IPS-18a (cell line): ENCODE results near the gene CYP4F2.
"Not testable (repeated sequence)": the region's sequence is repeated elsewhere in the genome, so short reads cannot be mapped to it uniquely, and the experiment has no call there.

Experiments
- H3K27ac ChIP-seq: one replicate; pipeline ENCODE4 v1.5.1; 2013; ENCODE audit warnings: low read length
- H3K27me3 ChIP-seq: one replicate; pipeline ENCODE4 v1.6.1; 2013; ENCODE audit warnings: mild to moderate bottlenecking, low read length; ENCODE audit not compliant: control insufficient read depth, insufficient read depth
- H3K36me3 ChIP-seq: one replicate; pipeline ENCODE4 v1.6.1; 2013; ENCODE audit warnings: low read depth, low read length; ENCODE audit not compliant: control insufficient read depth
- H3K4me1 ChIP-seq: one replicate; pipeline ENCODE4 v1.6.1; 2013; ENCODE audit warnings: low read depth, low read length; ENCODE audit not compliant: control insufficient read depth
- H3K4me3 ChIP-seq: one replicate; pipeline ENCODE4 v1.5.1; 2013; ENCODE audit warnings: low read length
- H3K9ac ChIP-seq: one replicate; pipeline ENCODE4 v1.6.1; 2013; ENCODE audit warnings: mild to moderate bottlenecking, low read length, moderate library complexity
- H3K9me3 ChIP-seq: one replicate; pipeline ENCODE4 v1.6.1; 2013; ENCODE audit warnings: low read depth, low read length; ENCODE audit not compliant: control insufficient read depth

Gene CYP4F2

DNA sequence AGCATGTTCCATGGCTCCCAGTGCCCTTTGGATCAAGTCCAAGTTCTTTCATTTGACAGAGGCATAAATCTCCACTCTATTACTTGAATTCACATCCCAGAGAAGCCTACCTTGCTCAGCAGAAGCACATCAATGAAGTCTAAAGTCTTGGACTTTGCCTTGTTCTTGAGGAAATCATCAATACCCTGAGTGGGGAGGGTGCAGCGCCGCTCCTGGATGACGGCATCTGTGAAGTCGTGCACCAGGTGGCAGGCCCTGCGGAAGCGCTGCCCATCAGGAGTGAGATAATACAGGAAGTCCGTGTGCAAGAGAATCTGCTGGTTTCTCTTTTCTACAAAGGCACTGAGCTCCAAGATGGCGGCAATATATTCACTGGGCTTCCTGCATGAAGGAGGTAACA lies 25.8 kb upstream of the CYP4F2 start:
- H3K27me3 ChIP-seq = no peaks in the 10 kb centered on the region
- no peak overlapping the region for H3K27ac ChIP-seq
- no peaks in the 10 kb centered on the region for H3K4me1 ChIP-seq
- no peak overlapping the region for H3K9ac ChIP-seq
- no peaks in the 10 kb centered on the region for H3K36me3 ChIP-seq
- H3K4me3 ChIP-seq = no peak overlapping the region
- peaks cover 66% of the 10 kb centered on the region for H3K9me3 ChIP-seq

DNA sequence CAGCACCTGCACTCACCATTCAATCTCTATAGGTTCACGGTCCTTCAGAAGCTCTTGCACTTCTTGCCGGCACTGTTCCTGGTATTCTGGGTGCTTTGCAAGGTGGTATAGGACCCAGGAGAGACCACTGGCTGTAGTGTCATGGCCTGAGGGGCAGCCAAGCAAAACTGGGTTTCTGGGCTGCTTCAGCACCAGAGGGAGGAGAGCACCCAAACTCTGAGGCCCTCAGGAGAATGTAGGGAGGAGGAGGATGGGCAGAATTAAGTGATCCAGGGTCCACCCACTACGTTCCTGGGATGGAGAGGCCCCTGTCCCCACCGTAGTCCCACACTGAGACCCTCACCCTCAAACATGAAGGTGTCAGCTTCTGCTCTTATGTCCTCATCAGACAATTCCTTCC lies 24.1 kb upstream of the CYP4F2 start:
- H3K9ac ChIP-seq = no peak overlapping the region
- no peaks in the 10 kb centered on the region for H3K27me3 ChIP-seq
- peaks cover 67% of the 10 kb centered on the region for H3K9me3 ChIP-seq
- no peaks in the 10 kb centered on the region for H3K4me1 ChIP-seq
- no peak overlapping the region for H3K27ac ChIP-seq
- H3K36me3 ChIP-seq = no peaks in the 10 kb centered on the region
- H3K4me3 ChIP-seq = no peak overlapping the region

DNA sequence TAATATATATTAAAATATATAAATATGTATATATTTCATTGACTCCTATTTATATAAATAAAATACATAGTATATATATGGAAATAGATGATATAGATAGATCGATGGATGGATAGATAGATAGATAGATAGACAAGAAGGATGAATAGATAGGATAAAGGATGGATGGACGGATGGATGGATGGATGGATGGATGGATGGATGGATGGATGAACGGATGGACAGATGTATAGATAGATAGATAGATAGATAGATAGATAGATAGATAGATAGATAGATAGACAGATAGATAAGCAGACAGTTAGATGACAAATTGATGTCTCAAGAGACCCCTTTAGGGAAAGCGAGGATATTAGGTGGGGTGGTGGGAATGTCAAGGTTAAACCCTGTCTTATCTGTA lies 21.4 kb upstream of the CYP4F2 start:
- Histone ChIP-seq H3K27me3 (no peaks in the 10 kb centered on the region), H3K4me3 (no peak overlapping the region), H3K9ac (no peak overlapping the region), H3K9me3 (peaks cover 64% of the 10 kb centered on the region), H3K4me1 (no peaks in the 10 kb centered on the region), H3K36me3 (no peaks in the 10 kb centered on the region), H3K27ac (no peak overlapping the region)

DNA sequence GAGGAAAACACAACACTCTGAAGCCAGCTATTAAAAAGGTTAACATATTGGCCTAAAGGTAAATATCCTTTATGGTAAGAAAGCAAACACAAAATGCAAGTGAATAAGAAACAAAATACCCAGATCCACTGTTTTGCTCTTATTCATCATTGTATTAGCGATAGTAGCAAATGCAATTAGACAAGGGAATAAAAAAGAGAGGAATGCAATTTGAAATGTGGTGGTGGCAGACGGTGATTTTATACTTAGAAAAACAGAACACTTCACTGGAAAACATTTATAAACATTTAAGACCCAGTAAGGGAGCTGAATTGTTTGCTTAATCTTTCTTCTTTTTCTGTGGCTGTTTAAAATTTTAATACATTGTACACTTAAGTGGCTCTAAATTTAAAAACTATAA lies 17.2 kb upstream of the CYP4F2 start:
- Histone ChIP-seq H3K4me1 (no peaks in the 10 kb centered on the region), H3K36me3 (no peaks in the 10 kb centered on the region), H3K4me3 (no peak overlapping the region), H3K9me3 (peaks cover 46% of the 10 kb centered on the region), H3K9ac (no peak overlapping the region), H3K27ac (no peak overlapping the region), H3K27me3 (no peaks in the 10 kb centered on the region)

DNA sequence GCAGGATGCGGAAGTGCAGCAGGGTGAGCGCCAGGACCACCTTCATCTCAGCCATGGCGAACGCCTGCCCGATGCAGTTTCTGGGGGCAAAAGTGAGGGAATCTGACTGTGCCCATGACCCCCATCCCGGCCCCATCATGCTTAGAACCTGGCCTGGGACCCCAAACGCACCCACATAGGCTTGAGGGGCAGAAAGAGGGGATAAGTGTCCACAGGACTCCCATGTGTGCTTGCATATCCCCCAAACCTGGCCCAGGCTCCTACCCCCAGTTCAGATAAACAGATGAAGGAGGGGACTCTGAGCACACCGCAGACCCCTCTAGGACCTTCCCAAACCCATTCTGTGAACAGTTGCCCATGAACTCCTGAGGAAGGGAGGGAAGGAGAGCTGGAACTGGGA lies 16.0 kb upstream of the CYP4F2 start:
- H3K27ac ChIP-seq = no peak overlapping the region
- no peak overlapping the region for H3K4me3 ChIP-seq
- no peak overlapping the region for H3K9ac ChIP-seq
- H3K36me3 ChIP-seq = no peaks in the 10 kb centered on the region
- peaks cover 40% of the 10 kb centered on the region for H3K9me3 ChIP-seq
- H3K4me1 ChIP-seq = no peaks in the 10 kb centered on the region
- no peaks in the 10 kb centered on the region for H3K27me3 ChIP-seq

DNA sequence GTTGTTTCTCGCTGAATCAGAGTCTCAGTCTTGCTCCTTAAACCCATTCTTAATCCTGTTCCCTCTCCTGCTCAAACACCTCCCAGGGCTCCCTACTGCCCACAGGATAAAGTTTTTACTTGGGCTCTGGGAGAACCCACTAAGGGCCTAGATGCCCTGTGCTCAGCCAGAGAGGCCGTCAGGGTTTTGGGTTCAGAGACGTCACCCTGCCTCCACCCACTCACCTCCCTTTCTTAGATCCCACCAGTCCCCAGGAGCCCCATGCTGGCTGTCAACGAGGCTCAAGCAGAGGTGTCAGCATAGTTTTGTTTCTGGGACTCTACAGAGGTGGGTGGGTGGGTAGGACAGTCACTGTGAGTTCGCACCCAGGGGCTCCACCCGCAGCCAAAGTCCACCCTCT lies 15.5 kb upstream of the CYP4F2 start:
- no peaks in the 10 kb centered on the region for H3K36me3 ChIP-seq
- H3K27ac ChIP-seq = no peak overlapping the region
- no peak overlapping the region for H3K4me3 ChIP-seq
- H3K9ac ChIP-seq = no peak overlapping the region
- H3K4me1 ChIP-seq = no peaks in the 10 kb centered on the region
- H3K9me3 ChIP-seq = peaks cover 41% of the 10 kb centered on the region
- H3K27me3 ChIP-seq = no peaks in the 10 kb centered on the region

DNA sequence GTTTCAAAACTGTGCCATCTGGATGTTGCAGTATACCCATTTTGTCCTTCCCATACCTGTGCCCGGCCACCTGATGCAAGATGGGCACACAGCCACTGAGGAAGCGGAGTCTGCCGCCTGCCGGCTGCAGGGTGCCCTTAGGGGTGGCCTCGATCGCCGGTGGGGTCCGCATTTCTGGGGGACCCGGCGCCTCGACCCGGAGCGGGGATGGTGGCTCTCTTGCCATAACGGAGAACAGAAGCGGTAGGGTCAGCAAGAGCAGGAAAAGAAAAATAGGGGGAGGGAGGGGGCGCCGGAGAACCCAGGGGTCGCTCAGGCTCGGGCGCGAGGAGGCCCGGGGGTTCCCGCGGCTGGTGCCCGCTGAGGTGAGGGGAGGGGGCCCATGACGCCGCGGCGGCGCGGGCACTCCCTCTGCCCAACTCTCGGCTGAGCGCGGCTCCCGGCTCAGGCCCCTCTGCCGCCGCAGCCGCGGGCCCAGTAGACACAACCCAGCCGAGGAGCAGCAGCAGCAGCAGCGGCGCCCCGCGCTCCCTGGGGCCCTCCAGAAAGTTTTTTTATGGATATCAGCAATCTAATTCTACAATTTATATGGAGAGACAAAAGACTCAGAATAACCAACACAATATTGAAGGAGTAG lies 13.8 kb upstream of the CYP4F2 start:
- H3K9ac ChIP-seq = no peak overlapping the region

DNA sequence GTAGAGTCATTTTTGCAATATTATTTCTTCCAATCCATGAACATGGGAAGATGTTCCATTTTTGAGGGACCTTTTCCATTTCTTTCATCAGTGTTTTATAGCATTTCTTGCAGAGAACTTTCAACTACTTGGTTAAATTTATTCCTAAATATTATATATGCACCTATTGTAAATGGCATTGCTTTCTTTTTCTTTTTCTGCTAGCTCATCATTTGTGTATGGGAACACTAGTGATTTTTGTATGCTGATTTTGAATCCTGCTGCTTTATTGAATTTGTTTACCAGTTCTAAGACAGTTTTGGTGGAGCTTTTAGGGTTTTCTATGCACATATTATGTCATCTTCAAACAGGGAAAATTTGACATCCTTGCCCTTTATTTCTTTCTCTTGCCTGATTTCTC lies 7.2 kb upstream of the CYP4F2 start:
- Histone ChIP-seq H3K27ac (no peak overlapping the region), H3K4me3 (no peak overlapping the region), H3K36me3 (no peaks in the 10 kb centered on the region), H3K4me1 (no peaks in the 10 kb centered on the region), H3K9ac (no peak overlapping the region), H3K9me3 (peaks cover 51% of the 10 kb centered on the region), H3K27me3 (no peaks in the 10 kb centered on the region)

More for the DNA sequence above, 13.8 kb upstream of the CYP4F2 start:
- Histone ChIP-seq H3K27ac (no peak overlapping the region), H3K9me3 (peaks cover 48% of the 10 kb centered on the region), H3K27me3 (no peaks in the 10 kb centered on the region), H3K36me3 (no peaks in the 10 kb centered on the region), H3K4me3 (no peak overlapping the region), H3K4me1 (no peaks in the 10 kb centered on the region)

DNA sequence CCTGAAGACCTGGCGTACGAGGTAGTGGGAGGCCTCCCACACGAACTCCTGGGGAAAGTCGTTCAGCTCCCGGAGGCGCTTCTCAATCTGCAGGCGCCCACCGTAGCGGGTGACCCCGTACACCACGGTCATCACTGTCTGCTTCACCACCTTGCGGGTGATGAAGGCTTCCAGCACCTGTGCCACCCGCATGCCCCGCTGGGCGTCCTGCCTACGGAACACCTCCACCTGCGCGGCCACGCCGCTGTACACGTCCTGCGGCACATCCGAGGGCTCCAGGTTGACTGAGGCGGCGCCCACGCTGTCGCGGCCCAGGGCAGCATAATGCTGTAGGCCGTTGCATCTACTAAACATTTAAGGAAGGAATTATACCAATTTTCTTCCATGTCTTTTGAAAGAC lies 5.0 kb upstream of the CYP4F2 start:
- not testable (repeated sequence) for H3K4me3 ChIP-seq, H3K9ac ChIP-seq, H3K27ac ChIP-seq, H3K36me3 ChIP-seq, H3K27me3 ChIP-seq, H3K4me1 ChIP-seq
- peaks cover 47% of the 10 kb centered on the region for H3K9me3 ChIP-seq

DNA sequence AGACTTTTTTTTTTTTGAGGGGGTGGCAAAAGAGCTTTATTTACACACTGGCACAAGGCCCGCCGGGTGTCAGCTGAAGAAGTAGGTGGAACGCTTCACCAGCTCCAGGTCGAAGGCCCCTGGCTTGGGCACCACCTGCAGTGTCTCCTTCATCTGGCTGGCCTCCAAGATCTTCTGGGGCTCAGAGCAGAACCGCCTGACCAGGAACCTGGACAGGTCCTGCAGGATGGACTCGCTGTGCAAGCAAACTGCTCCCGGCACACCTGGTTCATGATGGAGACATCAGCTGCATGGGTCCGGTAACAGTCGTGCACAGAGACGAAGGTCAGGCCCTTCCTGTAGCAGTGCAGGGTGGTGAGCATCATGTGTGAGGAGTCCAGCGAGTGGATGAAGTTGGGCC lies 4.4 kb upstream of the CYP4F2 start:
- H3K27me3 ChIP-seq = no peaks in the 10 kb centered on the region
- H3K36me3 ChIP-seq = no peaks in the 10 kb centered on the region
- peaks cover 41% of the 10 kb centered on the region for H3K9me3 ChIP-seq
- no peak overlapping the region for H3K9ac ChIP-seq
- no peak overlapping the region for H3K27ac ChIP-seq
- no peaks in the 10 kb centered on the region for H3K4me1 ChIP-seq
- no peak overlapping the region for H3K4me3 ChIP-seq

DNA sequence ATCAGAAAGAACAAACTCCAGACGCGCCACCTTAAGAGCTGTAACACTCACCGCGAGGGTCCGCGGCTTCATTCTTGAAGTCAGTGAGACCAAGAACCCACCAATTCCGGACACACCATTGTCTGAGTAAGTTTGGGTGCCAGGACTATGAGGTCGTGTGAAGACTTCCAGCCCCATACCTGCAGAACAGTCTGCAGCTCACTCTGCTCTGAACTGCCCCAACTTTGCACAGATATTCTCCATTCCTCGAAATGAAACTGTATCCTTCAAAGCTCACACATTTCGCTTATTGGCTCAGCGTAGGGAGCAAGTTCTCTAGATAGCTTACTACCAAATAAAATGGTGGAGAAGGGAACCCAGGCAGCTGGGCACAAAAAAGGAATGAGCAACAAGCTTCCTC lies 2.6 kb upstream of the CYP4F2 start:
- no peaks in the 10 kb centered on the region for H3K36me3 ChIP-seq
- no peak overlapping the region for H3K4me3 ChIP-seq
- H3K9ac ChIP-seq = no peak overlapping the region
- no peaks in the 10 kb centered on the region for H3K27me3 ChIP-seq
- no peak overlapping the region for H3K27ac ChIP-seq
- H3K4me1 ChIP-seq = no peaks in the 10 kb centered on the region
- peaks cover 45% of the 10 kb centered on the region for H3K9me3 ChIP-seq

DNA sequence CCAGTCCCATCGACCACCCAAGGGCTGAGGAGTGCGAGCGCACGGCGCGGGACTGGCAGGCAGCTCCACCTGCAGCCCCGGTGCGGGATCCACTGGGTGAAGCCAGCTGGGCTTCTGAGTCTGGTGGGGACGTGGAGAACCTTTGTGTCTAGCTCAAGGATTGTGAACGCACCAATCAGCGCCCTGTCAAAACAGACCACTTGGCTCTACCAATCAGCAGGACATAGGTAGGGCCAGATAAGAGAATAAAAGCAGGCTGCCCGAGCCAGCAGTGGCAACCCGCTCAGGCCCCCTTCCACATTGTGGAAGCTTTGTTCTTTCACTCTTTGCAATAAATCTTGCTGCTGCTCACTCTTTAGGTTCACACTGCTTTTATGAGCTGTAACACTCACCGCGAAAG lies 2.2 kb upstream of the CYP4F2 start:
- not testable (repeated sequence) for H3K9ac ChIP-seq, H3K27me3 ChIP-seq
- peaks cover 50% of the 10 kb centered on the region for H3K9me3 ChIP-seq

More for the DNA sequence above, 2.2 kb upstream of the CYP4F2 start:
- not testable (repeated sequence) for H3K4me1 ChIP-seq, H3K27ac ChIP-seq, H3K36me3 ChIP-seq, H3K4me3 ChIP-seq
